HEK293T (cell line): ENCODE data around the gene C6orf163.
"Not testable (repeated sequence)": the region's sequence is repeated elsewhere in the genome, so short reads cannot be mapped to it uniquely, and the experiment has no call there.

Experiments
- CTCF ChIA-PET: fragments of 350-600 bp; formaldehyde crosslinking; extraction: SDS; loops from one replicate; lab custom pipeline; 2021; ENCODE audit warnings: antibody characterized with exemption, inconsistent platforms; lab: Yijun Ruan, JAX
- POLR2A ChIA-PET: fragments of 350-600 bp; formaldehyde crosslinking; extraction: SDS; loops from one replicate; lab custom pipeline; 2020; ENCODE audit warnings: antibody characterized with exemption, inconsistent platforms; lab: Yijun Ruan, JAX
- DNase-seq: peaks from one replicate; pipeline ENCODE4 v3.0.0; 2012; ENCODE audit warnings: mixed read lengths; ENCODE audit errors: extremely low spot score
- ARNT ChIP-seq: fragments of 450-650 bp; IDR thresholded peaks from 2 replicates; pipeline ENCODE4 v1.6.1; 2017; ENCODE audit warnings: mild to moderate bottlenecking
- BHLHE40 ChIP-seq: fragments of 450-650 bp; IDR thresholded peaks from 2 replicates; pipeline ENCODE4 v1.6.1; 2016; ENCODE audit warnings: mild to moderate bottlenecking, moderate library complexity, borderline replicate concordance
- CTBP1 ChIP-seq: fragments of 450-650 bp; IDR thresholded peaks from 2 replicates; pipeline ENCODE4 v1.6.1; 2016; ENCODE audit warnings: borderline replicate concordance
- ELF4 ChIP-seq: fragments of 450-650 bp; IDR thresholded peaks from 2 replicates; pipeline ENCODE4 v1.6.1; 2017; ENCODE audit warnings: antibody characterized with exemption
- FOXA1 ChIP-seq: fragments of 450-650 bp; IDR thresholded peaks from 2 replicates; pipeline ENCODE4 v1.6.1; 2016; ENCODE audit warnings: mild to moderate bottlenecking
- FOXK2 ChIP-seq: fragments of 450-650 bp; IDR thresholded peaks from 2 replicates; pipeline ENCODE4 v1.6.1; 2016; ENCODE audit warnings: mild to moderate bottlenecking
- FOXM1 ChIP-seq: fragments of 450-650 bp; IDR thresholded peaks from 2 replicates; pipeline ENCODE4 v1.6.1; 2017; ENCODE audit warnings: mild to moderate bottlenecking, borderline replicate concordance
- HDGF ChIP-seq: fragments of 450-650 bp; IDR thresholded peaks from 2 replicates; pipeline ENCODE4 v1.6.1; 2017; ENCODE audit warnings: antibody characterized with exemption, borderline replicate concordance
- L3MBTL2 ChIP-seq: fragments of 450-650 bp; conservative IDR thresholded peaks from 2 replicates; pipeline ENCODE4 v1.6.1; 2016; ENCODE audit warnings: mild to moderate bottlenecking
- LEF1 ChIP-seq: fragments of 450-650 bp; IDR thresholded peaks from 2 replicates; pipeline ENCODE4 v1.6.1; 2017; ENCODE audit warnings: mild to moderate bottlenecking, borderline replicate concordance
- NFRKB ChIP-seq: fragments of 450-650 bp; IDR thresholded peaks from 2 replicates; pipeline ENCODE4 v1.6.1; 2016; ENCODE audit warnings: mild to moderate bottlenecking, moderate library complexity
- SP1 ChIP-seq: fragments of 450-650 bp; IDR thresholded peaks from 2 replicates; pipeline ENCODE4 v1.6.1; 2017
- SUZ12 ChIP-seq: fragments of 450-650 bp; IDR thresholded peaks from 2 replicates; pipeline ENCODE4 v1.6.1; 2016; ENCODE audit warnings: mild to moderate bottlenecking
- TARDBP ChIP-seq: fragments of 450-650 bp; IDR thresholded peaks from 2 replicates; pipeline ENCODE4 v1.6.1; 2016
- ZNF384 ChIP-seq: fragments of 450-650 bp; IDR thresholded peaks from 2 replicates; pipeline ENCODE4 v1.6.1; 2016
- TF ChIP-seq, protein P1 (sequence below): fragments of 450-650 bp; IDR thresholded peaks from 2 replicates; pipeline ENCODE4 v1.6.1; 2016

The C6orf163 gene

DNA sequence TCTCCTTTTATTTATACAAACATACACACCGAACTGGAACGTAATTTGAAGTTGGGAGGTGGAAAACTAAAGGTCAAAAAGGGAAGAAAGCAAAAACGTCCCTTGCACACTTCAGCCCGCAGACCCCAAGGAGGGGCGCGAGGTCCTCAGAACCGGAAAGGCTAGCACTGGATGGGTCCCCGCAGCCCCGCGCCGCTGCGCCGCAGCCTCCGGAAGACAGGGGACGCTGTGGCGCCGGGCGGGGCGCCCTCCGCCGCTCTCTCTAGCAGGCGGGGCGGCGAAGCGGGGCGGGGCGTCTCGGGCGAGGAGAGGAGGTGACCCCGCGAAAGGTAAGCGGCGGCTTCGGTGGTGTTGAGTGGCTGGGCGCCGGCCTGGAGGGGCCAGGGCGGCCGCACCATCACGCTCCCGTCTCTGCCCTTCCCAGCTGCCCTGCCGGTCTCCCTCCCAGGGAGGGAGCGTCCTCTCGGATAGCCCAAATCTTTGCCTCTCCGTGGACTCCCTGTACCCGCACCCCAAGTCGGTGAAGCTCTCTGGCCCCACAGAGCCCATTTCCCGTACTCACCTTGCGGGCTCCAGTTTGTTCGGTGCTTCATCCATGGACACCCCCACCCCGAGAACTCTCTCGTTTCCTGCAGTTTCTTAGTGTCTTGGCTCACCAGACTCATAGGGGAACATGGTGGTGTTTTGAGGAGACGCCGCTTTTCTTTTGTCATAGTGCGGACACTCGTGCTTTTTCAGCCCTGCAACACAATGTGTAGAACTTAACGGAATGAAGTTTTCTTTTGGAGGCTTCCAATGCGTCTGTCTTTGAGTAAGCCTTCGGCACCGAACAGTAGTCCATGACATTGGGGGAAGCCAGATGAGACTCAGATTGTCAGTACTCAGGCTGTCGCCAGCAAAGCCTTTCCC is 22.1 kb upstream of the C6orf163 start, which contains the start of gene SMIM8:
SMIM8 (plus strand) TSS at position 285 of the 909 bp plus-strand sequence. CDS start 14,444 bp downstream, outside the sequence.
- POLR2A ChIA-PET, result interaction anchor here (0.7 kb wide), 1 partner anchor 9 kb away, joined by 4 read pairs; no protein-coding TSS in a partner anchor

DNA sequence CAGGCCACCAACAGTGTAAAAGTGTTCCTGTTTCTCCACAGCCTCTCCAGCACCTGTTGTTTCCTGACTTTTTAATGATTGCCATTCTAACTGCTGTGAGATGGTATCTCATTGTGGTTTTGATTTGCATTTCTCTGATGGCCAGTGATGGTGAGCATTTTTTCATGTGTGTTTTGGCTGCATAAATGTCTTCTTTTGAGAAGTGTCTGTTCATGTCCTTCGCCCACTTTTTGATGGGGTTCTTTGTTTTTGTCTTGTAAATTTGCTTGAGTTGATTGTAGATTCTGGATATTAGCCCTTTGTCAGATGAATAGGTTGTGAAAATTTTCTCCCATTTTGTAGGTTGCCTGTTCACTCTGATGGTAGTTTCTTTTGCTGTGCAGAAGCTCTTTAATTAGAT is 20.7 kb upstream of the C6orf163 start:
- DNase-seq, POLR2A ChIA-PET: not testable (repeated sequence)

More for the DNA sequence above, 22.1 kb upstream of the C6orf163 start, which contains the start of gene SMIM8:
- DNase-seq, result peak; percentile 90
- CTCF ChIA-PET, result interaction anchor here (0.8 to 1.2 kb wide), 3 partner anchors 13 to 258 kb away, joined by 3 read pairs; no protein-coding TSS in a partner anchor
- TF ChIP-seq ZNF384 (no peak), HDGF (no peak), SUZ12 (no peak), TARDBP (no peak), FOXM1 (peak; percentile 79; the same call in 1 of the 2 replicates), FOXK2 (no peak), ARNT (peak; percentile 69), SP1 (no peak), FOXA1 (no peak), ELF4 (peak; percentile 38; the same call in 1 of the 2 replicates), CTBP1 (no peak), LEF1 (no peak), L3MBTL2 (no peak), NFRKB (no peak), BHLHE40 (no peak)
- TF ChIP-seq, protein P1, sequence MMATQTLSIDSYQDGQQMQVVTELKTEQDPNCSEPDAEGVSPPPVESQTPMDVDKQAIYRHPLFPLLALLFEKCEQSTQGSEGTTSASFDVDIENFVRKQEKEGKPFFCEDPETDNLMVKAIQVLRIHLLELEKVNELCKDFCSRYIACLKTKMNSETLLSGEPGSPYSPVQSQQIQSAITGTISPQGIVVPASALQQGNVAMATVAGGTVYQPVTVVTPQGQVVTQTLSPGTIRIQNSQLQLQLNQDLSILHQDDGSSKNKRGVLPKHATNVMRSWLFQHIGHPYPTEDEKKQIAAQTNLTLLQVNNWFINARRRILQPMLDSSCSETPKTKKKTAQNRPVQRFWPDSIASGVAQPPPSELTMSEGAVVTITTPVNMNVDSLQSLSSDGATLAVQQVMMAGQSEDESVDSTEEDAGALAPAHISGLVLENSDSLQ, result no peak

DNA sequence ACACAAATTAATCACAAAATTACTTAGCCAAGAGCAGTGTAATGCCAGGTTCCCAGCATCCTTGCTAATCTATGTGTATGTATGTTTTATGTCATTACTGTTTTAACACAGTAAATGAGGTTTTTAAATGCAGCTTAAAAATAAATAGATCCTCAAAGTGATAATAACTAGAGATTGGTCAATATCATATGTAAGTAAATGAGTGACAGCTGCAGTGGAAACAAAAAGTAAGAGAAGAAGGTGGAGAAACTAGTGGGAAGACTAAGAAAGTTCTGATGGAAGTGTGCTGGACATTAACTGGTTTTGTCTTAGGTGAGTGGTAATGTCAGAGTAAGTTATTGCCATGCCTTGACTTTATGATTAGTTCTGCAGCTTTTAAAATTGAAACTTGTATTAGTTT is 13.7 kb upstream of the C6orf163 start:
- no peak for DNase-seq
- TF ChIP-seq BHLHE40, result no peak
- TF ChIP-seq HDGF, result no peak
- no peak for TF ChIP-seq FOXK2
- TF ChIP-seq, protein P1, result peak; percentile 50
- no peak for TF ChIP-seq CTBP1
- TF ChIP-seq ELF4, result no peak
- TF ChIP-seq FOXM1, result no peak
- ChIA-PET POLR2A (no interaction called here), CTCF (no interaction called here)

More for the DNA sequence above, 20.7 kb upstream of the C6orf163 start:
- CTCF ChIA-PET, result not testable (repeated sequence)

DNA sequence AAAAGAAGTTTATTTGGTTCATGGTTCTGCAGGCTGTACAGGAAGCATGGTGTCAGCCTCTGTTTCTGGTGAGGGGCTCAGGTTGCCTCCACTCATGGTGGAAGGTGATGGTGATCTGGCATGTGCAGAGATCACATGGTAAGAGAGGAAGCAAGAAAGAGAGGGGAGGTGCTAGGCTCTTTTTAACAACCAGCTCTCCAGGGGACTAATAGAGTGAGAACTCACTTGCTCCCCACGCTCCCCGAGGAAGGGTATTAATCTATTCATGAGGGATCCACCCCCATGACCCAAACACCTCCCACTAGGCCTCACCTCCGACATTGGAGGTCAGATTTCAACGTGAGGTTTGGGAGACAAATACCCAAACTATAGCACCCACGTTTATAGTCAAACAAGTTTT is 11.6 kb upstream of the C6orf163 start:
- DNase-seq, result no peak
- POLR2A ChIA-PET, result no interaction called here
- TF ChIP-seq ARNT, result no peak
- no peak for TF ChIP-seq FOXK2
- no peak for TF ChIP-seq ELF4
- no peak for TF ChIP-seq LEF1
- TF ChIP-seq NFRKB, result no peak
- TF ChIP-seq SP1, result no peak
- TF ChIP-seq TARDBP, result no peak
- no peak for TF ChIP-seq L3MBTL2
- no peak for TF ChIP-seq FOXM1
- TF ChIP-seq BHLHE40, result no peak
- TF ChIP-seq SUZ12, result no peak
- no peak for TF ChIP-seq FOXA1
- TF ChIP-seq, protein P1, result no peak
- CTCF ChIA-PET, result no interaction called here

DNA sequence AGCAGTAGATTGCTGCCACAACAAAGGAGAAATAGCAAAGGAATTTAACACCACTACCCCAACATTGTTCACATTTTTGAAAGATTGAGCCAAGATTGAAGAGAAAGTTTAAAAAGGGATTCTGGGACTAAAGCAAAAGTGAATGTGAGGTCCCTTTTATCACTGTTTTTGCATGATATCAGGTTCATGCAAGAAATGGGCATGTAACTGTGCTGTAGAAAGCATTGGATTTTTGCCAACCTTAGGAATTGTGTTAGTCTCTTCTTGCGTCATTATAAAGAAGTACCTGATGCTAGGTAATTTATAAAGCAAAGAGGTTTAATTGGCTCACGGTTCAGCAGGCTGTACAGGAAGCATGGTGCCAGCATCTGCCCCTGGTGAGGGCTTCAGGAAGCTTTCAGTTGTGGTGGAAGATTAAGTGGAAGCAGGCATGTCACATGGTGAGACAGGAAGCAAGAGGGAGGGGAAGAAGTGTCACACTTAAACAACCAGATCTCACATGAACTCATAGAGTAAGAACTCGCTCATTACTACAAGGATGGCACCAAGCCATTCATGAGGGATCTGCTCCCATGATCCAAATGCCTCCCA is 10.9 kb upstream of the C6orf163 start:
- POLR2A ChIA-PET, result no interaction called here
- TF ChIP-seq NFRKB, result no peak
- TF ChIP-seq LEF1, result no peak
- no peak for TF ChIP-seq FOXM1
- no peak for TF ChIP-seq BHLHE40
- TF ChIP-seq HDGF, result no peak
- TF ChIP-seq FOXK2, result no peak
- no peak for TF ChIP-seq ZNF384
- TF ChIP-seq SP1, result no peak
- TF ChIP-seq TARDBP, result no peak
- TF ChIP-seq L3MBTL2, result no peak
- no peak for TF ChIP-seq SUZ12
- TF ChIP-seq, protein P1, result no peak
- no peak for TF ChIP-seq ELF4
- no peak for TF ChIP-seq FOXA1
- TF ChIP-seq ARNT, result no peak
- CTCF ChIA-PET, result no interaction called here
- no peak for DNase-seq
